Ascending aorta (tissue), 2 donors: ENCODE data around the gene ALG5. TPM values are rescaled to one million over a fixed set of nuclear protein-coding genes. Genes with fewer than 3 reads are reported as not detected.

Experiments
- DNase-seq, 2 donors: peaks; one replicate each; pipeline ENCODE4 v3.0.0-alpha.2; 2019; ENCODE audit warnings: low spot score in 2 of 2
- H3K27ac ChIP-seq, 2 donors: fragments of 200-600 bp; sonication (generic); one replicate each; pipeline ENCODE4 v1.5.1; 2016 to 2017; ENCODE audit warnings: mild to moderate bottlenecking in 1 of 2
- H3K27me3 ChIP-seq: fragments of 200-600 bp; sonication (generic); one replicate; pipeline ENCODE4 v1.5.1; 2017
- H3K36me3 ChIP-seq, 2 donors: fragments of 200-600 bp; sonication (generic); one replicate each; pipeline ENCODE4 v1.5.1; 2016
- H3K4me1 ChIP-seq, 2 donors: fragments of 200-600 bp; sonication (generic); one replicate each; pipeline ENCODE4 v1.5.1; 2016 to 2017; ENCODE audit warnings: mild to moderate bottlenecking in 1 of 2
- H3K4me3 ChIP-seq, 2 donors: fragments of 200-600 bp; sonication (generic); one replicate each; pipeline ENCODE4 v1.5.1; 2016 to 2017; ENCODE audit warnings: mild to moderate bottlenecking in 1 of 2
- H3K9me3 ChIP-seq, 2 donors: fragments of 200-600 bp; sonication (generic); one replicate each; pipeline ENCODE4 v1.5.1; 2016
- CTCF ChIP-seq, 3 experiments: fragments of 200-600 bp in 2 of 3; fragments of 450-650 bp in 1 of 3; sonication (generic) in 2 of 3; IDR thresholded peaks; one replicate each; pipeline ENCODE4 v1.5.1; 2016 to 2019; ENCODE audit warnings: antibody characterized with exemption in 3 of 3, mild to moderate bottlenecking in 1 of 3, moderate library complexity in 1 of 3
- intact Hi-C: fragments of 100-400 bp; cut with DNase I; formaldehyde crosslinking; loops from one replicate; pipeline ENCODE4 v1.15.1; 2023
- total RNA-seq: library from RNA; depleted of rRNA; stranded (reverse); fragments of >200 nt; gene quantifications from one replicate; pipeline ENCODE4 v1.1.0, GENCODE V29; 2016

ALG5 gene
- total RNA-seq, 1 donor from 2014 or later = 26.7 TPM

GRCh38 chr13:36945078-36945477 is 54.1 kb downstream of the ALG5 start:
- no peak for TF ChIP-seq CTCF (IDR thresholded peaks at IDR 0.05)
- intact Hi-C loops = no loop called here
- no peak overlapping the region for H3K4me3 ChIP-seq
- H3K27ac ChIP-seq = no peak overlapping the region
- H3K4me1 ChIP-seq = no peaks in the 10 kb centered on the region
- DNase-seq = no peak
- H3K27me3 ChIP-seq = no peaks in the 10 kb centered on the region
- peaks cover 6 to 10% of the 10 kb centered on the region in 2 donors for H3K36me3 ChIP-seq
- H3K9me3 ChIP-seq = no peaks in the 10 kb centered on the region

- Histone ChIP-seq H3K27ac (no peak overlapping the region), H3K27me3 (no peaks in the 10 kb centered on the region), H3K4me3 (no peak overlapping the region), H3K36me3 (no peaks in the 10 kb centered on the region), H3K4me1 (peaks cover 0 to 5% of the 10 kb centered on the region in 2 donors), H3K9me3 (no peaks in the 10 kb centered on the region)
- intact Hi-C loops = no loop called here
- no peak for TF ChIP-seq CTCF (IDR thresholded peaks at IDR 0.05)
- no peak for DNase-seq
Observed at GRCh38 chr13:36925603-36926002, 73.5 kb downstream of the ALG5 start.

- Histone ChIP-seq H3K4me3 (no peak overlapping the region), H3K27me3 (no peaks in the 10 kb centered on the region), H3K27ac (no peak overlapping the region), H3K9me3 (no peaks in the 10 kb centered on the region), H3K36me3 (no peaks in the 10 kb centered on the region), H3K4me1 (peaks cover 0 to 8% of the 10 kb centered on the region in 2 donors)
- no peak for DNase-seq
- TF ChIP-seq CTCF (IDR thresholded peaks at IDR 0.05) = no peak
- intact Hi-C loops = no loop called here
Observed at GRCh38 chr13:36924001-36924400, 75.1 kb downstream of the ALG5 start.

GRCh38 chr13:36921631-36922301 is 77.4 kb downstream of the ALG5 start:
- TF ChIP-seq CTCF (IDR thresholded peaks at IDR 0.05) = no peak
- no peaks in the 10 kb centered on the region for H3K27me3 ChIP-seq
- intact Hi-C loops = loop anchor here (2.0 kb wide), 1 partner anchor 103 kb away; the partner anchor contains the start of gene RFXAP
- DNase-seq = no peak
- no peak overlapping the region for H3K27ac ChIP-seq
- H3K4me1 ChIP-seq = peaks cover 0 to 15% of the 10 kb centered on the region in 2 donors
- H3K4me3 ChIP-seq = no peak overlapping the region
- no peaks in the 10 kb centered on the region for H3K36me3 ChIP-seq
- no peaks in the 10 kb centered on the region for H3K9me3 ChIP-seq

GRCh38 chr13:36920616-36921185 is 78.4 kb downstream of the ALG5 start:
- Histone ChIP-seq H3K9me3 (no peaks in the 10 kb centered on the region), H3K27ac (peak overlapping the region; percentile 88 to 89), H3K36me3 (no peaks in the 10 kb centered on the region), H3K4me3 (peak overlapping the region; percentile 81 to 87), H3K4me1 (peaks cover 0 to 15% of the 10 kb centered on the region in 2 donors), H3K27me3 (no peaks in the 10 kb centered on the region)
- intact Hi-C loops = loop anchor here (1.0 to 2.0 kb wide), 2 partner anchors 79 to 102 kb away; partner anchors contain the start of genes ALG5 and RFXAP
- no peak for DNase-seq
- TF ChIP-seq CTCF (IDR thresholded peaks at IDR 0.05) = no peak
